Activated T-cell treated with anti-CD3 and anti-CD28 coated beads, Interleukin-2, amount 50 U/mL, for 72 hours (primary cell): ENCODE measurements around the gene EFNA5. TPM values are rescaled to one million over a fixed set of nuclear protein-coding genes. Genes with fewer than 3 reads are reported as not detected.
A peak's percentile ranks its signal among the peaks of the same experiment; 100 is the strongest.

ENCODE experiments used
- ATAC-seq, 2 donors: fragments of 150-1000 bp; cut with Tn5 transposase; replicated peaks in 1 of 2; 2 replicates each; pipeline ENCODE4 v1.10.0; 2021; ENCODE audit warnings: moderate library complexity in 2 of 2, mild to moderate bottlenecking in 1 of 2
- DNase-seq, 2 donors: peaks; one replicate each; pipeline ENCODE4 v3.0.0; 2021 to 2022; ENCODE audit warnings: mixed read lengths in 1 of 2
- H3K27ac Mint-ChIP-seq: one replicate; pipeline ENCODE4 v1.8.0; 2022; ENCODE audit warnings: mild to moderate bottlenecking, moderate library complexity, mixed read lengths
- H3K27me3 Mint-ChIP-seq: one replicate; pipeline ENCODE4 v1.8.0; 2022; ENCODE audit warnings: low read depth, mixed read lengths
- H3K36me3 Mint-ChIP-seq, 2 donors: one replicate each; pipeline ENCODE4 v1.8.0; 2022; ENCODE audit warnings: mixed read lengths in 2 of 2, mild to moderate bottlenecking in 1 of 2; ENCODE audit not compliant: insufficient read depth in 2 of 2
- H3K4me1 Mint-ChIP-seq: one replicate; pipeline ENCODE4 v1.8.0; 2022; ENCODE audit warnings: low read depth, mixed read lengths
- H3K4me3 Mint-ChIP-seq, 2 donors: one replicate each; pipeline ENCODE4 v1.8.0; 2022; ENCODE audit warnings: mild to moderate bottlenecking in 2 of 2, mixed read lengths in 2 of 2, moderate library complexity in 2 of 2
- H3K9me3 Mint-ChIP-seq, 2 donors: one replicate each; pipeline ENCODE4 v1.8.0; 2022; ENCODE audit warnings: mixed read lengths in 2 of 2
- total RNA-seq, 2 donors: library from RNA; stranded (reverse); gene quantifications; one replicate each; pipeline ENCODE4 v1.2.3, GENCODE V29; 2022

EFNA5 gene
- total RNA-seq, 2 donors from 2014 or later, result 0.35 TPM; not detected in 1

GRCh38 chr5:107577394-107577950, 93.3 kb downstream of the EFNA5 start:
- no peaks in the 10 kb centered on the region for H3K4me1 Mint-ChIP-seq
- peaks cover 30% of the 10 kb centered on the region for H3K27me3 Mint-ChIP-seq
- ATAC-seq, result no peak
- DNase-seq, result no peak
- H3K4me3 Mint-ChIP-seq, result no peak overlapping the region
- no peaks in the 10 kb centered on the region for H3K9me3 Mint-ChIP-seq
- no peaks in the 10 kb centered on the region for H3K36me3 Mint-ChIP-seq
- no peak overlapping the region for H3K27ac Mint-ChIP-seq

GRCh38 chr5:107576736-107577393, 93.9 kb downstream of the EFNA5 start:
- Mint-ChIP-seq H3K9me3 (no peaks in the 10 kb centered on the region), H3K4me3 (no peak overlapping the region), H3K27ac (no peak overlapping the region), H3K4me1 (peaks cover 5% of the 10 kb centered on the region), H3K36me3 (no peaks in the 10 kb centered on the region), H3K27me3 (peaks cover 36% of the 10 kb centered on the region)
- ATAC-seq (no peak), DNase-seq (no peak)

- H3K27me3 Mint-ChIP-seq, result peaks cover 33% of the 10 kb centered on the region
- no peak overlapping the region for H3K4me3 Mint-ChIP-seq
- H3K36me3 Mint-ChIP-seq, result no peaks in the 10 kb centered on the region
- no peak for ATAC-seq
- DNase-seq, result no peak
- H3K4me1 Mint-ChIP-seq, result peaks cover 12% of the 10 kb centered on the region
- no peak overlapping the region for H3K27ac Mint-ChIP-seq
- no peaks in the 10 kb centered on the region for H3K9me3 Mint-ChIP-seq
Observed at GRCh38 chr5:107576155-107576554, 94.6 kb downstream of the EFNA5 start.

DNA sequence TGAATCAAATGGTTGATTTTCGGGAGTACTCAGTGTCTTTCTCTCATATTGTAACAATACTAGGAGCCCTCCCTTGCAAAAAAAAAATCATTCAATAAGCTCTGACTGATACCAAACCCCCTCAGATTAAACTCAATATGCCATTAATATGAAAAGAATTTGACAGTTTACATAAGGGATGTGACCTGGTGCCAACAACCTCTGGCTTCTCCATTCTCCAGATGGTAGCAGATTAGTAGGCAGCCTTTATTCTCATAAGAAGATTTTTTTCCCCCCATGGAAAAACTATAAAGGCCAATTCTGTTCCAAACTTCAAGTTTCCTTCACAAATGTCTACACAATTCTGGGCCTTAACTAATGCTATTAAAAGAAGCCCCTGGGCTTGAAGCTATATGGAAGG, 96.5 kb downstream of the EFNA5 start:
- no peaks in the 10 kb centered on the region for H3K9me3 Mint-ChIP-seq
- H3K27me3 Mint-ChIP-seq, result peaks cover 29% of the 10 kb centered on the region
- DNase-seq (no peak), ATAC-seq (no peak)
- no peaks in the 10 kb centered on the region for H3K36me3 Mint-ChIP-seq
- H3K4me1 Mint-ChIP-seq, result peaks cover 18% of the 10 kb centered on the region
- H3K27ac Mint-ChIP-seq, result no peak overlapping the region
- H3K4me3 Mint-ChIP-seq, result no peak overlapping the region

- Mint-ChIP-seq H3K27me3 (peaks cover 36% of the 10 kb centered on the region), H3K4me3 (no peak overlapping the region), H3K27ac (no peak overlapping the region), H3K36me3 (no peaks in the 10 kb centered on the region), H3K9me3 (no peaks in the 10 kb centered on the region), H3K4me1 (peaks cover 18% of the 10 kb centered on the region)
- DNase-seq, result no peak
- ATAC-seq, result no peak
Observed at GRCh38 chr5:107572715-107573368, 97.9 kb downstream of the EFNA5 start.

DNA sequence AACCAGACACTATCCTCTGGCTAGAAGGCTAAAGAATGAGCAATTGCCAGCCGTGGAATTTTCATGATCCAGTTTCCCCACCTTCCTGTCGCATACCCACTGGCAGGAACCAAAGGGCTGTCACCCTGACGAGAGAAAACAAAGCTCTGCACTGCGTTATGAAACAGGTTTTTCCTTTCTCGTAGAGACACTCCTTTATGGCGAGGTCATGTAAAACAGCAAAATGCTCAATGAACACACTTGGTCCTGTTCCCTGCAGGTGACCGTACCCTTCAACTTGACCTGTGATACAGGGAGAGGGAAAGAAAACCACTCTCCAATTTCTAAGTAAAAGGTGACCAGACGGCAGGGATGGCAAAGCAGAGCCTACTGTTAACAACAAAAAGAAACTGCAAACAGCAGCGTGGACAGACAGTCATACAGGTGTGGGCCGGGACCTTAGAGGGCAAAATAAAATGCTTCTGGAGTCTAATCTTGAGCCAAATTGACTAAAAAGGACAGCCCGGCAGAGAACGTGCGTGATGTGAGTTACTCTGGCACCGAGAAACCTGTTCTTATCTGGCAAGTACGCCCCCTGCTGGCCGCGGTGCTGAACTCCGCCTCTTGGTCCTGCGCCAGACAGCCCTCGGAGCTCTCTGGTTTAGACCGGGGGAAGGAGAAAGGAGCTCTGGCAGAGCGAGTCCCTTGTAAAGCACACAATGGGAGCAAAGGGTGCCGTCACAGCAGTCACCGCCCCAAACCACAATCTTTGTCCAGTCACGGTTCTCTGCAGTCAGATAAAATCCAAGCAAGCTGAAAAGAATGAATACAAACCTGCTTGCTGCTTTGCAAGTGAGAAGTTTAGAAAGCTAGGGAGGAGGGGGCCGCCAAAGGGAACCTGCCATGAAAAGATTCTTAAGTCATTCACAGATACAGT, 98.9 kb downstream of the EFNA5 start:
- Mint-ChIP-seq H3K27me3 (peaks cover 37% of the 10 kb centered on the region), H3K4me1 (peaks cover 18% of the 10 kb centered on the region), H3K27ac (peak overlapping the region; percentile 28), H3K4me3 (peak overlapping the region; percentile 73 to 85), H3K36me3 (no peaks in the 10 kb centered on the region), H3K9me3 (no peaks in the 10 kb centered on the region)
- DNase-seq (peak; percentile 83 to 90), ATAC-seq (peak; percentile 88)

- Mint-ChIP-seq H3K4me1 (peaks cover 18% of the 10 kb centered on the region), H3K9me3 (no peaks in the 10 kb centered on the region), H3K4me3 (peak overlapping the region; percentile 73 to 85), H3K36me3 (no peaks in the 10 kb centered on the region), H3K27me3 (peaks cover 42% of the 10 kb centered on the region), H3K27ac (no peak overlapping the region)
- peak; percentile 80 to 90 for ATAC-seq
- peak; percentile 32 to 50 for DNase-seq
Observed at GRCh38 chr5:107570805-107571531, 99.8 kb downstream of the EFNA5 start.

DNA sequence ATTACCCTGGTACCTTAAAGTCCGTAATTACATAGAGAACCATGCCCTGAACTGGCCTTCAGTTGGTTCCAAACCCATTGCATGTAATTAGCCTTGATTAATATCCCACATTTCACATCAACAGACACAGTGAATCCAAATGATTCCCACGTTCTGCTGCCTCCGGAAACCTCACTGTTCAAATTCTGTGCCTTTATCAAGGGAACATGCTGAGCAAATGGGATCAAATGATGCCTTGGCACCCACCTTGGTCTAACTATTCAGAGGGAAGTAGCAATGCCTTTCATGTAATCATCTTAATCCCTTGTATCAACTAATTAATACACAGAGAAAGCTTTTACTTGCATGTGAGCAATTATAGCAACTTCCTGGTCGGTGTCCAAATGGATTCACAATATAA, 100.6 kb downstream of the EFNA5 start:
- Mint-ChIP-seq H3K27me3 (peaks cover 44% of the 10 kb centered on the region), H3K4me3 (no peak overlapping the region), H3K9me3 (no peaks in the 10 kb centered on the region), H3K4me1 (peaks cover 18% of the 10 kb centered on the region), H3K27ac (no peak overlapping the region), H3K36me3 (no peaks in the 10 kb centered on the region)
- DNase-seq (no peak), ATAC-seq (no peak)

- H3K4me3 Mint-ChIP-seq, result no peak overlapping the region
- peaks cover 18% of the 10 kb centered on the region for H3K4me1 Mint-ChIP-seq
- DNase-seq (no peak), ATAC-seq (no peak)
- no peaks in the 10 kb centered on the region for H3K9me3 Mint-ChIP-seq
- no peak overlapping the region for H3K27ac Mint-ChIP-seq
- peaks cover 42% of the 10 kb centered on the region for H3K27me3 Mint-ChIP-seq
- H3K36me3 Mint-ChIP-seq, result no peaks in the 10 kb centered on the region
Observed at GRCh38 chr5:107567901-107568671, 102.7 kb downstream of the EFNA5 start.

- peaks cover 31% of the 10 kb centered on the region for H3K27me3 Mint-ChIP-seq
- ATAC-seq (no peak), DNase-seq (no peak)
- no peaks in the 10 kb centered on the region for H3K9me3 Mint-ChIP-seq
- peaks cover 14% of the 10 kb centered on the region for H3K4me1 Mint-ChIP-seq
- H3K36me3 Mint-ChIP-seq, result no peaks in the 10 kb centered on the region
- H3K4me3 Mint-ChIP-seq, result no peak overlapping the region
- H3K27ac Mint-ChIP-seq, result no peak overlapping the region
Observed at GRCh38 chr5:107566986-107567385, 103.8 kb downstream of the EFNA5 start.

DNA sequence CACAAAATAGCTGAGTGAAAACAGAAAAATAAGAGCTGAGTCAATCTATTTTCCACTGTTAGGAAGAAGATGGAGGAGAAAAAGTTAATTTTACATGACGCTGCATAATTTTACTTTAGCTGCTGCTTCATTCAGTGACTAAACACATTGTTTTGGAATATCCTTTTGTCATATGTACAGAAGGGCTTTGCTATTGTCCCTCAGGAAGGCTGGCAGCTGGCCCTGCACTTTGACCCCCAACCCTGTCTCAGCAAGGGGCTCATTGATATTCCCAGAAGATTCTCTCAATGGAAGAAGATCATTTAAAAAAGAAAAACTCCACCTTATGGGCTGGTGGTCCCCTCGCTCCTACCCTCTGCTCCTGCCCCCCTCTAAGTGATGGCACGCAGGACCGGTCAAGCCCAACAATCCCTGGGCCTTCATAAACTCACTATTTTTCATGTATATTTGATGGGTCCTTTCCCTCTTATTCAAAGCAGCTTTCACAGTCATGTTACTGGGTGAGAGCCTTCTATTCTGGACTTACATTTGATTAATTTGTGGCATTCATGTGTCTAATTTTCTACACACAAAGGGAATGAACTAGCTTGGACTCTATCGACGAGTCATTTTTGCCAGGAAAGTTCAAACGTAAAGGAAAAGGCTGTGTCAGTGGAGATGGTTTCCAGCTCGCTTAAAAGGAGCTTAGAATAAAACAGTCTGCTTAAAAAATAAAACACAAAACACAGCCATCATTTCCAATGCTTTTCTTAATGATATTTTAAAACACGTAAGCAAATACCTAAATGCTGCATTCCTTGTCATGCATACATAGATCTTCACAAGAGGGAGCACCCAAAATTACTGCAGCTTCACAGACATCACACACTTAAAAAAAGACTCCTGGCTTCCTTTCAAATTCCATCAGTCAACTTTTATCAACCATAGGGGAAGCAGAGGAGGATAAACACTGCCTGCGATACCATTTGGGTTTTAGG, 104.7 kb downstream of the EFNA5 start:
- DNase-seq (no peak), ATAC-seq (no peak)
- no peaks in the 10 kb centered on the region for H3K9me3 Mint-ChIP-seq
- no peak overlapping the region for H3K27ac Mint-ChIP-seq
- H3K4me3 Mint-ChIP-seq, result no peak overlapping the region
- H3K36me3 Mint-ChIP-seq, result no peaks in the 10 kb centered on the region
- H3K4me1 Mint-ChIP-seq, result peaks cover 5% of the 10 kb centered on the region
- peaks cover 28% of the 10 kb centered on the region for H3K27me3 Mint-ChIP-seq
